Upper lobe of left lung (tissue), 4 donors: Measurements from ENCODE around the gene PTPRA.

Experiments used
- CTCF ChIP-seq, 6 experiments: fragments of 450-650 bp in 4 of 6; fragments of 200-600 bp in 2 of 6; sonication (generic) in 2 of 6; IDR thresholded peaks; one replicate each; pipeline ENCODE4 v1.5.1; 2016 to 2019; ENCODE audit warnings: antibody characterized with exemption in 6 of 6
- EP300 ChIP-seq, 4 donors: sonication (generic); formaldehyde crosslinking; IDR thresholded peaks; one replicate each; pipeline ENCODE4 v1.5.1; 2017; ENCODE audit warnings: antibody characterized with exemption in 4 of 4, control low read depth in 2 of 4
- POLR2A ChIP-seq, 4 donors: fragments of 450-650 bp; IDR thresholded peaks; one replicate each; pipeline ENCODE4 v1.5.1; 2016 to 2017; ENCODE audit warnings: antibody characterized with exemption in 4 of 4, mild to moderate bottlenecking in 2 of 4
- POLR2AphosphoS5 ChIP-seq, 2 donors: sonication (generic); formaldehyde crosslinking; IDR thresholded peaks; one replicate each; pipeline ENCODE4 v1.5.1; 2017; ENCODE audit warnings: antibody characterized with exemption in 2 of 2

GRCh38 chr20:2891343-2891742, 18.1 kb downstream of the PTPRA start:
- TF ChIP-seq POLR2A (IDR thresholded peaks at IDR 0.05) (no peak), CTCF (IDR thresholded peaks at IDR 0.05) (no peak), POLR2AphosphoS5 (IDR thresholded peaks at IDR 0.05) (no peak), EP300 (IDR thresholded peaks at IDR 0.05) (no peak)
